ENCODE results near the gene OPRD1.

The OPRD1 gene

DNA sequence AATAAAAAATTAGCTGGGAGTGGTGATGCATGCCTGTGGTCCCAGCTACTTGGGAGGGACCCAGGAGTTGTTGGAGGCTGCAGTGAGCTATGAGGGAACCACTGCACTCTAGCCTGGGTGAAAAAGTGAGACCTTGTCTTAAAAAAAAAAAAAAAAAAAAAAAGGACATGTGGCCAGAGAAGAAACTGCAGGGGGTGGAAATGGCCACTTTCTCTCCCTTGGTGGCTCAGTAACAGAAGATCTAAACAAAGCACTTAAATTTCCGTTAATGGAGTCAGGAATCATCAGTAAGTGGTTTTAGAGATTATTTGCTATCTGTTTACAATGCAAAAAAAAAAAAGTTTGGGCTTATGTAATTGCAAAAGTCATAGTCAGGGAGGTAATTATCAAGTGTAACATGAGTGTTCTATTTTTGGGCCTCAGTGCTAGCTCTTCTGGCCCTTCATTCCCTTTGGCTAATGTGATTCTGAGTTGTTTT is 19.3 kb upstream of the OPRD1 start (continued):
- no peak for TF ChIP-seq ZNF518A (tag by site-specific recombination; conservative IDR thresholded peaks at IDR 0.05; ENCODE audit: low read depth)
- peak; percentile 75 for TF ChIP-seq OSR2 (tag by site-specific recombination; IDR thresholded peaks at IDR 0.05)
- TF ChIP-seq ZNF529 (tag by site-specific recombination; IDR thresholded peaks at IDR 0.05; ENCODE audit: insufficient replicate concordance): no peak
- TF ChIP-seq ZNF558 (tag by site-specific recombination; IDR thresholded peaks at IDR 0.05): no peak
- TF ChIP-seq, protein P1, sequence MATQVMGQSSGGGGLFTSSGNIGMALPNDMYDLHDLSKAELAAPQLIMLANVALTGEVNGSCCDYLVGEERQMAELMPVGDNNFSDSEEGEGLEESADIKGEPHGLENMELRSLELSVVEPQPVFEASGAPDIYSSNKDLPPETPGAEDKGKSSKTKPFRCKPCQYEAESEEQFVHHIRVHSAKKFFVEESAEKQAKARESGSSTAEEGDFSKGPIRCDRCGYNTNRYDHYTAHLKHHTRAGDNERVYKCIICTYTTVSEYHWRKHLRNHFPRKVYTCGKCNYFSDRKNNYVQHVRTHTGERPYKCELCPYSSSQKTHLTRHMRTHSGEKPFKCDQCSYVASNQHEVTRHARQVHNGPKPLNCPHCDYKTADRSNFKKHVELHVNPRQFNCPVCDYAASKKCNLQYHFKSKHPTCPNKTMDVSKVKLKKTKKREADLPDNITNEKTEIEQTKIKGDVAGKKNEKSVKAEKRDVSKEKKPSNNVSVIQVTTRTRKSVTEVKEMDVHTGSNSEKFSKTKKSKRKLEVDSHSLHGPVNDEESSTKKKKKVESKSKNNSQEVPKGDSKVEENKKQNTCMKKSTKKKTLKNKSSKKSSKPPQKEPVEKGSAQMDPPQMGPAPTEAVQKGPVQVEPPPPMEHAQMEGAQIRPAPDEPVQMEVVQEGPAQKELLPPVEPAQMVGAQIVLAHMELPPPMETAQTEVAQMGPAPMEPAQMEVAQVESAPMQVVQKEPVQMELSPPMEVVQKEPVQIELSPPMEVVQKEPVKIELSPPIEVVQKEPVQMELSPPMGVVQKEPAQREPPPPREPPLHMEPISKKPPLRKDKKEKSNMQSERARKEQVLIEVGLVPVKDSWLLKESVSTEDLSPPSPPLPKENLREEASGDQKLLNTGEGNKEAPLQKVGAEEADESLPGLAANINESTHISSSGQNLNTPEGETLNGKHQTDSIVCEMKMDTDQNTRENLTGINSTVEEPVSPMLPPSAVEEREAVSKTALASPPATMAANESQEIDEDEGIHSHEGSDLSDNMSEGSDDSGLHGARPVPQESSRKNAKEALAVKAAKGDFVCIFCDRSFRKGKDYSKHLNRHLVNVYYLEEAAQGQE (tag by site-specific recombination; IDR thresholded peaks at IDR 0.05): no peak
- peak; percentile 81; the same call in 1 of the 2 replicates for TF ChIP-seq TSHZ1 (tag by site-specific recombination; IDR thresholded peaks at IDR 0.05; ENCODE audit: borderline replicate concordance)
- TF ChIP-seq ZNF501 (tag by site-specific recombination; IDR thresholded peaks at IDR 0.05): no peak
- peak; percentile 71 for TF ChIP-seq FEZF1 (tag by site-specific recombination; IDR thresholded peaks at IDR 0.05)
- TF ChIP-seq ZNF585B (tag by site-specific recombination; IDR thresholded peaks at IDR 0.05): no peak
- peak; percentile 74; the same call in 1 of the 2 replicates for TF ChIP-seq ZNF24 (tag by site-specific recombination; IDR thresholded peaks at IDR 0.05)
- TF ChIP-seq PRDM2 (tag by site-specific recombination; IDR thresholded peaks at IDR 0.05; ENCODE audit: borderline replicate concordance): no peak
- no peak for TF ChIP-seq ZNF777 (tag by site-specific recombination; IDR thresholded peaks at IDR 0.05; ENCODE audit: borderline replicate concordance)
- TF ChIP-seq ZNF423 (tag by site-specific recombination; IDR thresholded peaks at IDR 0.05): no peak
- no peak for TF ChIP-seq ZNF621 (tag by site-specific recombination; IDR thresholded peaks at IDR 0.05)
- TF ChIP-seq, protein P2, sequence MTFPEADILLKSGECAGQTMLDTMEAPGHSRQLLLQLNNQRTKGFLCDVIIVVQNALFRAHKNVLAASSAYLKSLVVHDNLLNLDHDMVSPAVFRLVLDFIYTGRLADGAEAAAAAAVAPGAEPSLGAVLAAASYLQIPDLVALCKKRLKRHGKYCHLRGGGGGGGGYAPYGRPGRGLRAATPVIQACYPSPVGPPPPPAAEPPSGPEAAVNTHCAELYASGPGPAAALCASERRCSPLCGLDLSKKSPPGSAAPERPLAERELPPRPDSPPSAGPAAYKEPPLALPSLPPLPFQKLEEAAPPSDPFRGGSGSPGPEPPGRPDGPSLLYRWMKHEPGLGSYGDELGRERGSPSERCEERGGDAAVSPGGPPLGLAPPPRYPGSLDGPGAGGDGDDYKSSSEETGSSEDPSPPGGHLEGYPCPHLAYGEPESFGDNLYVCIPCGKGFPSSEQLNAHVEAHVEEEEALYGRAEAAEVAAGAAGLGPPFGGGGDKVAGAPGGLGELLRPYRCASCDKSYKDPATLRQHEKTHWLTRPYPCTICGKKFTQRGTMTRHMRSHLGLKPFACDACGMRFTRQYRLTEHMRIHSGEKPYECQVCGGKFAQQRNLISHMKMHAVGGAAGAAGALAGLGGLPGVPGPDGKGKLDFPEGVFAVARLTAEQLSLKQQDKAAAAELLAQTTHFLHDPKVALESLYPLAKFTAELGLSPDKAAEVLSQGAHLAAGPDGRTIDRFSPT (tag by site-specific recombination; IDR thresholded peaks at IDR 0.05): peak; percentile 38; the same call in 1 of the 2 replicates
- no peak for TF ChIP-seq ZNF514 (tag by site-specific recombination; IDR thresholded peaks at IDR 0.05)
- TF ChIP-seq ZNF138 (tag by site-specific recombination; IDR thresholded peaks at IDR 0.05; ENCODE audit: borderline replicate concordance): no peak

Measured in HEK293 (cell line).